CD4-positive, CD25-positive, alpha-beta regulatory T cell (primary cell): ENCODE measurements around the gene TBC1D12. TPM values are rescaled to one million over a fixed set of nuclear protein-coding genes. Genes with fewer than 3 reads are reported as not detected.

Experiments used
- ATAC-seq, 2 donors: fragments of 150-1000 bp; cut with Tn5 transposase; one replicate each; pipeline ENCODE4 v1.10.0; 2021; ENCODE audit warnings: low read depth in 2 of 2, moderate number of reproducible peaks in 2 of 2, moderate library complexity in 1 of 2
- DNase-seq, 3 donors: peaks; one replicate each; pipeline versions ENCODE4 v3.0.0 to v3.0.0-alpha.2; 2012 to 2022; ENCODE audit warnings: mixed read lengths in 1 of 3
- H3K27ac ChIP-seq: one replicate; pipeline ENCODE4 v1.7.0; 2013; ENCODE audit warnings: mild to moderate bottlenecking, low read length; ENCODE audit not compliant: insufficient read depth, poor library complexity, severe bottlenecking
- H3K27me3 ChIP-seq: one replicate; pipeline ENCODE4 v1.7.0; 2013; ENCODE audit warnings: low read length; ENCODE audit not compliant: control insufficient read depth, insufficient read depth
- H3K36me3 ChIP-seq: one replicate; pipeline ENCODE4 v1.7.0; 2013; ENCODE audit warnings: mild to moderate bottlenecking, low read length, moderate library complexity; ENCODE audit not compliant: control insufficient read depth, insufficient read depth
- H3K4me1 ChIP-seq: 2 replicates; pipeline ENCODE4 v1.7.0; 2013; ENCODE audit warnings: mild to moderate bottlenecking, low read length; ENCODE audit not compliant: insufficient read depth, control insufficient read depth, poor library complexity, severe bottlenecking
- H3K4me3 ChIP-seq: one replicate; pipeline ENCODE4 v1.7.0; 2013; ENCODE audit warnings: low read depth, mild to moderate bottlenecking, low read length, moderate library complexity
- H3K9me3 ChIP-seq, 2 experiments: 1 replicate in 1 of 2; 2 replicates in 1 of 2; pipeline ENCODE4 v1.7.0; 2013; ENCODE audit warnings: low read length in 2 of 2, mild to moderate bottlenecking in 1 of 2, moderate library complexity in 1 of 2; ENCODE audit not compliant: control insufficient read depth in 2 of 2
- H3K27ac Mint-ChIP-seq, 3 donors: one replicate each; pipeline ENCODE4 v1.8.0; 2020 to 2022; ENCODE audit warnings: mild to moderate bottlenecking in 3 of 3, mixed read lengths in 3 of 3, moderate library complexity in 2 of 3
- H3K27me3 Mint-ChIP-seq: one replicate; pipeline ENCODE4 v1.8.0; 2022; ENCODE audit warnings: mild to moderate bottlenecking, mixed read lengths
- H3K36me3 Mint-ChIP-seq: one replicate; pipeline ENCODE4 v1.8.0; 2020; ENCODE audit warnings: mixed read lengths
- H3K4me1 Mint-ChIP-seq, 4 donors: one replicate each; pipeline ENCODE4 v1.8.0; 2020 to 2022; ENCODE audit warnings: mixed read lengths in 4 of 4, mild to moderate bottlenecking in 1 of 4
- H3K4me3 Mint-ChIP-seq, 4 donors: one replicate each; pipeline ENCODE4 v1.8.0; 2020 to 2022; ENCODE audit warnings: mild to moderate bottlenecking in 4 of 4, mixed read lengths in 4 of 4, moderate library complexity in 3 of 4
- H3K9me3 Mint-ChIP-seq, 7 donors: one replicate each; pipeline ENCODE4 v1.8.0; 2020 to 2022; ENCODE audit warnings: mixed read lengths in 7 of 7, mild to moderate bottlenecking in 3 of 7, moderate library complexity in 2 of 7
- polyA plus RNA-seq, 4 donors: library from polyadenylated mRNA; unstranded; fragments of 300-500 nt; fragmentation: Illumina TruSeq; gene quantifications; one replicate each; pipeline ENCODE4 v1.2.3, GENCODE V29; 2021
- total RNA-seq: library from RNA; stranded (reverse); gene quantifications from one replicate; pipeline ENCODE4 v1.2.3, GENCODE V29; 2022

Gene TBC1D12
- total and polyA plus RNA-seq, 5 donors from 2014 or later: not detected

- DNase-seq: no peak
- Histone ChIP-seq H3K36me3 (no peaks in the 10 kb centered on the region), H3K4me1 (no peaks in the 10 kb centered on the region), H3K27ac (no peak overlapping the region), H3K4me3 (no peak overlapping the region), H3K9me3 (no peaks in the 10 kb centered on the region), H3K27me3 (peaks cover 1% of the 10 kb centered on the region)
- H3K36me3 Mint-ChIP-seq: no peaks in the 10 kb centered on the region
- peaks cover 4% of the 10 kb centered on the region for H3K27me3 Mint-ChIP-seq
- H3K27ac Mint-ChIP-seq: no peak overlapping the region
- ATAC-seq: no peak
- H3K4me1 Mint-ChIP-seq: no peaks in the 10 kb centered on the region
- no peak overlapping the region for H3K4me3 Mint-ChIP-seq
- H3K9me3 Mint-ChIP-seq: peaks cover 0 to 7% (median 2%) of the 10 kb centered on the region in 7 donors
These were observed 21.3 kb downstream of the TBC1D12 start for GRCh38 chr10:94423627-94424026.

GRCh38 chr10:94424714-94425337 is 22.5 kb downstream of the TBC1D12 start:
- Histone ChIP-seq H3K27ac (no peak overlapping the region), H3K36me3 (no peaks in the 10 kb centered on the region), H3K9me3 (no peaks in the 10 kb centered on the region), H3K4me1 (no peaks in the 10 kb centered on the region), H3K4me3 (no peak overlapping the region), H3K27me3 (peaks cover 1% of the 10 kb centered on the region)
- peaks cover 0 to 9% (median 2%) of the 10 kb centered on the region in 7 donors for H3K9me3 Mint-ChIP-seq
- peaks cover 4% of the 10 kb centered on the region for H3K27me3 Mint-ChIP-seq
- H3K27ac Mint-ChIP-seq: no peak overlapping the region
- no peaks in the 10 kb centered on the region for H3K36me3 Mint-ChIP-seq
- no peaks in the 10 kb centered on the region for H3K4me1 Mint-ChIP-seq
- ATAC-seq (no peak), DNase-seq (no peak)
- no peak overlapping the region for H3K4me3 Mint-ChIP-seq

GRCh38 chr10:94425942-94426341 is 23.6 kb downstream of the TBC1D12 start:
- no peak for ATAC-seq
- Histone ChIP-seq H3K36me3 (no peaks in the 10 kb centered on the region), H3K9me3 (no peaks in the 10 kb centered on the region), H3K27me3 (peaks cover 1% of the 10 kb centered on the region), H3K27ac (no peak overlapping the region), H3K4me1 (no peaks in the 10 kb centered on the region), H3K4me3 (no peak overlapping the region)
- no peak for DNase-seq
- H3K36me3 Mint-ChIP-seq: no peaks in the 10 kb centered on the region
- peaks cover 4% of the 10 kb centered on the region for H3K27me3 Mint-ChIP-seq
- no peaks in the 10 kb centered on the region for H3K4me1 Mint-ChIP-seq
- H3K27ac Mint-ChIP-seq: no peak overlapping the region
- no peak overlapping the region for H3K4me3 Mint-ChIP-seq
- H3K9me3 Mint-ChIP-seq: peaks cover 0 to 9% (median 2%) of the 10 kb centered on the region in 7 donors

GRCh38 chr10:94427166-94427565 is 24.8 kb downstream of the TBC1D12 start:
- ATAC-seq (no peak), DNase-seq (no peak)
- Histone ChIP-seq H3K9me3 (no peaks in the 10 kb centered on the region), H3K27ac (no peak overlapping the region), H3K36me3 (no peaks in the 10 kb centered on the region), H3K4me3 (no peak overlapping the region), H3K27me3 (peaks cover 1% of the 10 kb centered on the region), H3K4me1 (no peaks in the 10 kb centered on the region)
- Mint-ChIP-seq H3K36me3 (no peaks in the 10 kb centered on the region), H3K27me3 (peaks cover 4% of the 10 kb centered on the region), H3K4me3 (no peak overlapping the region), H3K27ac (no peak overlapping the region), H3K4me1 (no peaks in the 10 kb centered on the region), H3K9me3 (peaks cover 0 to 9% (median 2%) of the 10 kb centered on the region in 7 donors)

GRCh38 chr10:94428766-94429707 is 26.7 kb downstream of the TBC1D12 start:
- Histone ChIP-seq H3K27me3 (peaks cover 1% of the 10 kb centered on the region), H3K4me1 (no peaks in the 10 kb centered on the region), H3K36me3 (no peaks in the 10 kb centered on the region), H3K27ac (no peak overlapping the region), H3K4me3 (no peak overlapping the region), H3K9me3 (no peaks in the 10 kb centered on the region)
- no peak overlapping the region for H3K4me3 Mint-ChIP-seq
- peaks cover 0 to 9% (median 2%) of the 10 kb centered on the region in 7 donors for H3K9me3 Mint-ChIP-seq
- DNase-seq (no peak), ATAC-seq (no peak)
- no peak overlapping the region for H3K27ac Mint-ChIP-seq
- no peaks in the 10 kb centered on the region for H3K4me1 Mint-ChIP-seq
- no peaks in the 10 kb centered on the region for H3K36me3 Mint-ChIP-seq
- H3K27me3 Mint-ChIP-seq: peaks cover 4% of the 10 kb centered on the region

- no peaks in the 10 kb centered on the region for H3K9me3 ChIP-seq
- Mint-ChIP-seq H3K4me3 (no peak overlapping the region), H3K27ac (no peak overlapping the region), H3K9me3 (peaks cover 0 to 2% (median 0%) of the 10 kb centered on the region in 7 donors), H3K4me1 (no peaks in the 10 kb centered on the region), H3K36me3 (no peaks in the 10 kb centered on the region), H3K27me3 (no peaks in the 10 kb centered on the region)
- H3K27ac ChIP-seq: no peak overlapping the region
- no peak for ATAC-seq
- H3K36me3 ChIP-seq: no peaks in the 10 kb centered on the region
- no peaks in the 10 kb centered on the region for H3K4me1 ChIP-seq
- no peaks in the 10 kb centered on the region for H3K27me3 ChIP-seq
- no peak for DNase-seq
- no peak overlapping the region for H3K4me3 ChIP-seq
These were observed 28.4 kb downstream of the TBC1D12 start for GRCh38 chr10:94430701-94431100.

- Mint-ChIP-seq H3K27ac (no peak overlapping the region), H3K9me3 (peaks cover 0 to 7% (median under 1%) of the 10 kb centered on the region in 7 donors), H3K27me3 (no peaks in the 10 kb centered on the region), H3K4me1 (no peaks in the 10 kb centered on the region), H3K4me3 (no peak overlapping the region), H3K36me3 (no peaks in the 10 kb centered on the region)
- Histone ChIP-seq H3K27me3 (no peaks in the 10 kb centered on the region), H3K4me3 (no peak overlapping the region), H3K4me1 (no peaks in the 10 kb centered on the region), H3K36me3 (no peaks in the 10 kb centered on the region), H3K9me3 (no peaks in the 10 kb centered on the region), H3K27ac (no peak overlapping the region)
- ATAC-seq (no peak), DNase-seq (no peak)
These were observed 30.1 kb downstream of the TBC1D12 start for GRCh38 chr10:94432443-94432842.
